ENCODE results near the gene SLC17A9. TPM values are rescaled to one million over a fixed set of nuclear protein-coding genes. Genes with fewer than 3 reads are reported as not detected.

Gene SLC17A9
- total RNA-seq, 1 donor from 2014 or later, result 125 TPM

DNA sequence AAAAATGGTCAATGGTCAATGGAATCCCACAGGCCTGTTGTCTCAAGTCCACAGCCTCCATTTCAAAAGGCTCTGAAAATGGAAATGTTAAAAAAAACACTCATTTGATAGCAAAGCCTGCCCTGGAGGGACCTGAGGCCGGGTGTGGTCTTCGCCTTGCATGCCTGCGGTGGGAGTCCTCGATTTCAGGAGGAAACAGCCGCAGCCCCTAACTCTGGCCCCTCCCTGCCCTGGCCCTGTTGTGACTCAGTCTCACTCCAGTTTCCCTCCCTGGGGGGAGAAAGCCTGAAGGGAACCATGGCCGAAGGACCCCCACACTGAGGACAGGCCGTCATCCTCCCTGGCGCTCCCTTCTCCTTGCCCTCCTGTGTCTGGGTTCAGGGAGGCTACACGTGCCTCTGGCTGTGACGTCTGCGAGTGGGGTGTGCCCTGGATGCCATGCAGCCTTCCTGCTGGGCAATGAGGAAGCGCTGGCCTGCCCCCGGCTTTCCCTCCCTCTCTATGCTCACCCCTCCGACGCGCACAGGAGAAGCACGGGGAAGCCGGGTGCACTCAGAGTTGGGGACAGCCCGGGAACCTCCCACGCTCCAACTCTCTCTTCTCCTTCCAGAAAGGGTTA is 45.0 kb downstream of the SLC17A9 start:
- DNase-seq (ENCODE audit: low spot score) (no peak), ATAC-seq (no peak)

DNA sequence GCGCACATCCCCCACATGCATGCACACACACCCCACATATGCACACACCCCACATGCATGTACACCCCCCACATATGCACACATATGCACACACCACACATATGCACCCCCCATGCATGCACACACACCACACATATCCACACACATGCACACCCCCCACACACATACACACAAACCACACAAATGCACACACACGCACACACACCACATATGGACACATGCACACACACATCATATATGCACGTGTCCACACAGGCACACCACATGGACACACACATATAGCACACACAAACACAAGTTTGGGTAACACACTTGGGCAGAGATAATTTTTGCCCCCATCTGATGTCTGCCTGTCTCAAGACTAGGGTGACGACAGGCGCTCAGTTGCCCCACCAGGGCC is 45.9 kb downstream of the SLC17A9 start:
- DNase-seq (ENCODE audit: low spot score) (no peak), ATAC-seq (no peak)

DNA sequence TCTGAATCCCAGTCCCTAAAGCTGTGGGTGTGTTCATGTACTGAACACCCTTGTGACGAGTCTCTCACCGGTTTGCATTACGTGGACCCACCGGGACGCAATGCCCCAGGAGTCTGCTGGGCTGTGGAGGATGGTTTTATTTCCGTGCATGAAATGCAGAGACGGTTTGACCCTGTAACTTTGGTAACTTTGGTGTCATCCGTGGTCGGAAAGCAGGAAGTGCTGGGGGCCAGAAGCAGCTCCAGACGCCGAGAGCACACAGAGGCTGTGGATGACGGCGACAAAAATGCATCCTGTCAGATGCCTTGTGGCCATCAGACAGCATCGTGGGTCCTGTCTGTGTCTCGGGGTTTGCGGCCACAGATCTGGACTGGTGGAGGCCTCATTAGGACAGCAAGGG is 47.1 kb downstream of the SLC17A9 start:
- ATAC-seq (no peak), DNase-seq (ENCODE audit: low spot score) (no peak)

DNA sequence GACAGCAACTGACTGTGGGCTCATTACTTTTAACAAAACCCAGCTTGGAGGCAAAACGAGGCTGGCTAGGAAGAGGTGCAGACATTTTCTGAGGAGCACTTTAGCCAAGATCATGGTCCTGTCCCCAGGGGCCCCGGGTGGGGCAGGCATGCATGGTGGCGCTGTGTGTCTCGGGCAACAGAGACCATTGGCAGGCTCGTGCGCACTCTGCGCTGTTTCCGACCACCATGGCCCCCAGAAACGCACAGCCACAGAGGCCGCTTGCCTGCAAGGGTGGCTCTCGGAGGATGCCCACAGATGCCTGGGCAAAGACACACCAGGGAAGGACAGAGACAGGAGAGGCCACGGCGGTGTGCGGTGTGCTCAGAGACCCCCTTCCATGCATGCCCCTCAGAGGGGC is 47.5 kb downstream of the SLC17A9 start:
- ATAC-seq (no peak), DNase-seq (ENCODE audit: low spot score) (no peak)

DNA sequence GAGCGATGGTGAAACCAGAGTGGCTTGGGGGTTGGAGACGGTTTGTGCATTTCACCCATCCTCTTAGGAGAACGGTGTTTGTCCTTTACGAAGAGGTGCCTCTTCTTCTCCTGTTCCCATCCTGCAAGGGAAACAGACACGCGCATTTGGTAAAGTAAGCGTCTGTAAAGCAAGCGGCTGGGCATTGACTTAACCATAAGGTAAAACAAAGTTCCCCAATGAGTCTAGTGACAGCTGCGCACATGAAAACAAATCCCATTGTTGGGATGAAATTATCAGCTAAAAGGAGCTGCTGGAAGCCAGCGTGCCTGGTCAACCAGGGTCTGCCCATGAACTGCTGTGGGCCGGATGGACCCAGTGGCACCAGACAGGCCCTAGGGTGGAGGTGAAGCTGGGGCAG is 48.4 kb downstream of the SLC17A9 start:
- no peak for ATAC-seq

DNA sequence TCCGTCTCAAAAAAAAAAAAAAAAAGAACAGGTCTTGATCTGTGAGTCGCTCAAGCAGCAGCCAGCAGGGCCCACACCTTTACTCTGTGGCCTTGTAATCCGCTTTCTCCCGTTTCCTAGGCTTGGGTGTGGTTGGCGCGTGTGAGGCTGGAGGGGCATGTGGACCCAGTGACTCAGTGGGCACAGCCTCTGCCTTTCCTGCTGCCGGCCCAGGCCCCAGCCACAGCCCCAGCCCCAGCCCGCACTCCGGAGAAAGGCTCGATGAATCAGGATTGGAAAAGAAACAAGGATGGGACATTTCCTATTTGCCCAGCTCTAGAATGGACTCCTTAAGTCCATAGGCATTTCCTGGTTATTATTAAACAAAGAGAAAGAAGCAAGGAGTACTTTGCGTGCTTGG is 50.0 kb downstream of the SLC17A9 start:
- DNase-seq (ENCODE audit: low spot score) (no peak), ATAC-seq (no peak)

More for the DNA sequence above, 48.4 kb downstream of the SLC17A9 start:
- no peak for DNase-seq (ENCODE audit: low spot score)

DNA sequence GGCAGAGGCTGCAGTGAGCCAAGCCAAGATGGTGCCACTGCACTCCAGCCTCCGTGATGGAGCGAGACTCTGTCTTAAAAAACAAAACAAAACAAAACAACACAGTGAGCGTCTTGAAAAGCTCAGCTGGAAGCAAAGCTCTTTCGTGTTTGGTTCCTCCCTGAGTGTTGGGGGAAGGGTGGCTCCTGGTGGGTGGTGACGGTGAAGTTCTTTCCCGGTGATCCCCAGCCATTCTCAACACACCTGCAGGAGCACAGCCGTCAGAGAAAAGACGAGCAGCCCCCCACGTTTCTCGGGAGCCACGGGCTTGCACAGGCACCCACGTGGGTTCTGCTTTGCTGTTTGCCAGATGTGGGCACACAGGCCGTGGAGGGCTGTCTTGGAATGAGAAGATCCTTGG is 51.0 kb downstream of the SLC17A9 start:
- ATAC-seq (no peak), DNase-seq (ENCODE audit: low spot score) (no peak)

DNA sequence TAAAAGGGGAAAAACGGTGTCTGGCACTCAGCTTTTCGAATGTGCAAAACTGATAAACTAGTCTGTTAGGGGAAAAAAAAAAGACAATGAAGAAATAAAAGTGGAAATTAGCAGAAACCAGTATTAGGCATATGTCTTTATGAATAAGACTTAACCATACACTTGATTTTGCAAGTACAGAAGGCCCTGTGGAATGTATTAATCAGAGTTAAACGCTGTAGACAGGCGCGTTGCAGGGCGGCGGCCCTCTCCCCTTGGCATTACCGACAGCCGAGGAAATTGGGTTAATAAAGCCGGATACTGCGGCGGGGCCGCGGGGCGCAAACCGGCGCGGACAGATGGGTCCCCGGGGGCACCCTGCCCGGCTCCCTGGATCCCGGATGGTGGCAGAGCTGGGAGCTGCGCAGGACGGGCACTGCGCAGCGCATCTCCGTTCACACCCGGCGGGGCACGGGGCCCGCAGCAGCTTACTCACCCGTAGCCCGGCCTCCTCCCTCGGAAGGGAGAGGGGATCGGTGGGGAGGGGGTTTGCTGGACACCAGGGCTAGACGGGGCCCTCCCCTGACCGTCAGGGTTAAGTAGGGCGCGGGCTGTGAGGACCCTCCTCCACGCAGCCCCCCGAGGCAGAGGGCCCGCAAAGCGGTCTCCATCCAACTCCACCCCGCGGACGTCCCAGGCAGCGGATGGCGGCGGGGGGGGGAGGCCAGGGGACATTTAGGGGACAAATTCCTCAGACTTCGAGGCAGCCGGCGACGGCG is 52.3 kb downstream of the SLC17A9 start:
- no peak for DNase-seq (ENCODE audit: low spot score)
- ATAC-seq, result no peak

DNA sequence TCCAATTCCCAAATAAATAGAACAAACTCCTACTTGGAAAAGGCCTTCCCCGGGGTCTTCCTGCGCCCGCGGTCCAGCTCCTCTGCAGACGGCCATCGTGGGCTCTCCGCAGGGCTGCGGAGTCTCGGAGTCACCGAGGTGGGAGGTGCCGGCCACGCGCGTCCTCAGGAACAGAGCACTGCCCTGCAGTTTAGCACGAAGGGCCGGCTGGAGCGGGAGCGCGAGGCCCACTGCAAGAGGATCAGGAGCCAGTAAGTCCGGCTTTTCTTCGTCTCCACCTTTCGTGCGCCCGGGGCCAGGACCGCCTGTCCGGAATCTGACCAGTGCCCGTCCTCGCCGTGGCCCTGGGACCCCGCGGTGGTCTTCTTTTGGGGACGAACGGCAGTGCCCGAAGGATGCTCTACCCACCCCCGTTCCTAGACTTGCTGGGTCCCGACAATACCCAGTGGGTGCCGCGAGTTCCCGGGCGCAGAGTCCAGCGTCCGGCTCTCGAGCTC is 52.9 kb downstream of the SLC17A9 start:
- DNase-seq (ENCODE audit: low spot score), result no peak
- ATAC-seq, result no peak

DNA sequence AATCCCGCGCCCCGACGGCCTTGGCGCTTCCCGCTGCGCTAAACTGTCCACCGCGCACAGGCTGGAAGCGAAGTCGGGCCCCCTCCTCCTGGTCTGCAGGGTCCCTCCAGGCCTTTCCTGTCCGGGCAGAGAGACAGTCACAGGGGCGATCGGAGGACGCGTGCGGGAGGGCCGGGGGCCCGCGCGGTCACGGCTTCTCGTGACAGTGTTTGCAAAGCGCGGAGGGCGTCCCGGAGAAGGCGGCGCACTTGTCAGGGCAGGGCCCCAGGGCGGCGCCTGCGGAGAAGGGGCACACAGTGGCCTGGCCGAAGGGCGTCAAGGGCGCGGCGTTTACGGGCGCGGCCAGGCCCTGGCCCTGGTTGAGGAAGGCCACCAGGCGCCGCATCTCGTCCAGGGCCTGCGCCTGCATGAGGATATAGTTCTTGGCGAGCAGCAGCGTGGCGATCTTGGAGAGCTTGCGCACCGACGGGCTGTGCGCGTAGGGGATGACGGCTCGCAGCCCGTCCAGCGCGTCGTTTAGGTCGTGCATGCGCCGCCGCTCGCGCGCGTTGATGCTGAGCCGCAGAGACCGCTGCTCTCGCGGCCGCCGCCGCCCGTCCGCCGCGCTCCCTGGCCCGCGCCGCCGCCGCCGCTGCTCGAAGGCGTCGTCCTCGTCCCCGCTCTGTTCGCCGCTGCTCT is 53.5 kb downstream of the SLC17A9 start:
- ATAC-seq (no peak), DNase-seq (ENCODE audit: low spot score) (no peak)

DNA sequence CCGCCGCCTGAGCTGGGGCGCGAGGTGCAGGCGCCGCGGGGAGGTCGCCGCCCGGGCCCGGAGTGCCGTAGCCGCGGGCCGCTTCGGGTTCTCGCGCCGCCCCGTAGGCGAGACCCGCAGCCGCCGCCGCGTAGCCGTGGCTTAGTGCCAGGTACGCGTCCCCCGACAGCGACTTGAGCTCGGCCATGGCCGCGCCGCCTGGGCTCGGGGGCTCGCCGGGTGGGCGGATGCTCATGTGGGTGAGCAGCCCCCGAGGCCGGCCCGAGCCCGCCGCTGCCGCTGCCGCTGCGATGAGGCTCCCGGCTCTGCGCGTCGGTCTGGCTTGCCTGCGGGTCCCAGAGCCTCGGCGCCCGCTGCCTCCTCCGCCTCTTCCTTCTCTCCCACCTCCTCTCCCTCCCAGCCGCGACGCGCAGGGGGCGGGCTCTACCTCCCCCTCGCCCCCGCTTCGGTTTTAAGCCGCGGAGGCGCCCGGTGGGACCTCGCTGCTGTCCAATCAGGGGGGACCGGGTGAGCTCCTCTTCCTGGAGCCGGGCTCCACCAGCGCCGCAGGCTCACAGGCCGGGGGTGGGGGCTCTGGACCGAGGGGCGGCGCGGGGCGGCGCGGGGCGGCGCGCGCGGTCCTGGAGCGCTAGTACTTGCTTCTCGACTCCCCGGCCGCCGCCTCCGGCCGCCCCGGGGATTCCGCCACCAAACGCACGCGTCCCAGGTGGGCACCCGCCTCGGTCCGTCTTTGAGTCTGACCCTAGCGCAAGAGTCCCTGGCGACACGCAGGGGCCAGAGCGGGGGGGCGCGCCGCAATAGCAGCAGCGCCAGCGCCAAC is 54.2 kb downstream of the SLC17A9 start, which contains the start of gene BHLHE23:
Gene BHLHE23, minus strand, starts transcription at position 425 of the 820 bp plus-strand sequence. Its CDS starts 190 bp downstream, at position 235.
- DNase-seq (ENCODE audit: low spot score) (no peak), ATAC-seq (no peak)

DNA sequence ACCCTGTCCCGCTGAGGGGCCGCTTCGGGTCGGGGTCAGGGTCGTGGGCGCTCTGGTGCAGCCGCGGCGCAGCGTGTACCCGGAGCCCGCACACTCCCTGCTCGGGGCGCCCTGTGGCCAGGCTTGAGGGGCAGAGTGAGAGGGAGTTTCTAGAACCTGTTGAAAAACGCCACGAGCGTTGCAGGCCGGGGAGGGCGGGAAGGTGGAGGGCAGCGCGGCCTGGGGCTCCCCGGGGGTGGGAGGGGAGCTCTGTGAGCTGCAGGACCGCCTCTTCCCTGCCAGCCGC is 54.8 kb downstream of the SLC17A9 start:
- ATAC-seq, result no peak

DNA sequence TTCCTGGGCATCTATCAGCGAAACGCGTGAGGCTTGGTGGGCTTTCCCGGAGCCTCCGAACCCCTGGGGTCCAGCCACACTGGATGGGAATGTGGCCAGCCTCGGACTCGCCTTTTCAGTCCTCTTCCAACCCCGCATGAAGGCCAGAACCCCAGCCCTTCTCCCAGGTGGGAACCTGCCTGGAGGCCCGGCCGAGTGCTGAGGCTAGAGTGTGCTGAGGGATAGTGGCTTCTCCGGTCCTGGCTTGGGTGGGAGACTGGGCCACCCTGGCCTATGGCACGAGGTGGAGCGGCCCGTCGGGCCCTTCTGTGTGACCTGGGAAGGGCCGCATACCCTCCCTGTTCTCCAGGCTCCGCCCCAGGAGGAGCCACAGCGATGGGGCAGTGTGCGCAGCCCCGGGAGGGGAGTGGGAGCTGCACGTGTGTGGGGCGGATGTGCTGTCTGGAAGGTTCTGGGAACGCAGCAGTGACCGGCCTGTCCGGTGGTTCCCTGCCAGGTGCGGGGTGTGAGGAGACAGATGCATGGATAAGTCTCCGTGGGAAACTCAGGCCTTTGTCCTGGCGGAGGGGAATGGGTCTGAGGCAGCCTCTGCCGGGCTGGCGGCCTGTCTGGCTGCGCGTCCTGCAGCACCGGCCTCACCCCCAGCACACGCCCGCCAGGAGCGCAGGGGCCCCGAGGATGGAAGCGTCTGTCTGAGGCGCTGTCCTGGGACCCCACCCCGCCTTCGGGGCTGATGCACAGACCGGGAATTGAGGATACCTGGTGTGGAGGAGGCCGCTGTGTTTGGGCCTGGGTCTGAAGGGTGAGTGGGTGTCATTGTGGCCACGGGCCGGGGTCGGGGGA is 55.4 kb downstream of the SLC17A9 start:
- ATAC-seq (no peak), DNase-seq (ENCODE audit: low spot score) (no peak)

More for the DNA sequence above, 54.8 kb downstream of the SLC17A9 start:
- no peak for DNase-seq (ENCODE audit: low spot score)

DNA sequence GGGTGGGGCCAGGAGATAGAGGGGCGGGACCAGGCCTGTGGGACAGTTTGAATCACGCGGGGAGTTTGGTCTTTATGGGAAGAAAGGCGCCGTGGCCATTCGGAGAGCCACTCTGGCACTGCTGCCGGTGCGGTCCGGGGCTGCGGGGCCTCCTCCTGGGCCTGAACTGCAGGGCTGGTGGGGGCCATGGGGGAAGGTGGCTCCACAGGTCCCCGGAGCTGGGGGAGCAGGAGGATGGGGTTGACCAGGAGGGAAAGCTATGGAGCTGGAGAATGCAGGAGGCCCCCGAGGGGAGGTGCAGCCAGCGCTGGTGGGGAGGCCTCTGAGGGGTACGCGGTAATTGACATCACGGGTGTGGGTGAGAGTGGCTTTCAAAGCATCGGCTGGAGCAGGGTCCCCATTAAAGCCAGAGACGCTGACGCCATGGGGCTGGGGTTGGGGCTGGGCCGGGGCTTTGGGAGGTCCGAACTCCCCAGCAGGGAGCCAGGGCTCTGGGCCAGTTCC is 56.1 kb downstream of the SLC17A9 start:
- DNase-seq (ENCODE audit: low spot score) (no peak), ATAC-seq (peak; percentile 4)

DNA sequence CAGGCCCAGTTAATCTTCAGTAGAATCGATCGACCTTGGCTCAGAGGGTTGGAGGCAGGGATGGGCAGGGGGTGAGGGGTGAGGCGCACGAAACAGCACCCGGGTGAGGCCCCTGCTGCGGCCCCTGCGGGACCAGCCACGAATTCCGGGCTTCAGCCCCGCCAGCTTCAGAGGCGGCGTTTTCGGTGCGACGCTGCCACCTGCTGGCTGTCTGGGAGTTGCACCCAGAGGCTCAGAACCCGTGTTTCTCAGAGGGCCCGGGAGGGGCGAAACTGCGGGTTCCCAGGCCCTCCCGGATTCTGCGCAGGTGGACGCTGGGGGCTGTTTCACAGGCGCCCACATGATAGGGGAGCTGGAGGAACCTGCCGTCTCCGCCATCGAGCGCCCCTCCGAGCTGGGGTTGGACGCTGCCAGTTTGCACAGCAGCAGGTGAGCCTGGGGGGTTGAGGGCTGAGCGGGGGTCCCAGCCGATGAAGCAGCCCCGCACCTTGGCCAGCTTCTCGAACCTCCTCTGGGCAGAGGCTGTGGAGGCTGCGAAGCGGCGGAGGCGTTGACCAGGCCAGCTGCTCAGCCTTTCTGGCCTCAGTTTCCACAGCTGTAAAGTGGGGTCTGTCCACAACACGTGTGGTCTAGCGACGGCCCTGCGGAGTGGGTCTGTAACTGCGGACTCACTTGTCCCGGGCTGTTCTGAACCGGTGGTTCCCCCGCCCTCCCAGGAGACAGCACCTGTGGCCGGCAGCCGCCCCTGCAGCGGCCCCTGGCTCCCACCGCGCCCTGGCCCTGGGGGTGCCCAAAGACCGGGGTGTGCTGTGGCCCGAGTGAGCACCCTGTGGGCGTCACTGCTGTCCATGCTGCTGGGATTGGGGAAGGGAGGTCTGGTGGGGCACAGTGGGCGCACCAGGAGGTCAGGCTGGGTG is 56.8 kb downstream of the SLC17A9 start:
- ATAC-seq (peak; percentile 93), DNase-seq (ENCODE audit: low spot score) (peak; percentile 76)

DNA sequence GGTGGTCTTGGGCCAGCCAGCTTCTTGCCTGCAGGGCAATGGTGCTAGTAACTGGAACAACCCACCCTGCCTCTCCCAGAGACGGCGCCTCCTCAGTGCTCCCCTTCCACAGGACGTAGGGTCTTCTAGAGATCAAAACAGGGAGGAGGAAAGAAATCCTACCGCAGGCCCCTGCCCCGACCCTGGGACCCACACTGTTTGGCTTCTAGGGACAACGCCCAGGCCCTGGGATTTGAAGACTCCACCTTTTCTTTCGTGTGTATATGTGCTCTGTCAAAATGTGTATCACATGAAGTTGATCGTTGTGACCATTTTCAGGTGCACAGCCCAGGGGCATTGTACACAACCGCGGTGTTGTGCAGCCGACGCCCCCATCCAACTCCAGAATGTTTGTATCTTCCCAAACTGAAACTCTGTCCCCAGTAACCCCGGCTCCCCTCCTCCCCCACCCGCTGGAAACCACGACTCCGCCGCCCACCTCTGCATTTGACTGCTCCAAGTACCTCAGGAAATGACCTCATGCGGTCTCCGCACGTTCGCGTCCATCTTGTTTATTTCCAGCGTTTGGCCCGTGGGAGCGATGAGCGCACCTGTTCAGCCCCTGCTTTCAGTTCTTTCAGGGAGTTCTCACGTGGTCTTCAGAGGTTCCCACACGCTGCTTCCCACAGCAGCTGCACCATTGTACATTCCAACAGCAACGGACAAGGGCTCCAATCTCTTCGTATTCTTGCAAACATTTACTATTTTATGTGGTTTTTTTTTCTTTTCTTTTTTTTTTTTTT is 57.7 kb downstream of the SLC17A9 start:
- no peak for DNase-seq (ENCODE audit: low spot score)
- ATAC-seq, result no peak

DNA sequence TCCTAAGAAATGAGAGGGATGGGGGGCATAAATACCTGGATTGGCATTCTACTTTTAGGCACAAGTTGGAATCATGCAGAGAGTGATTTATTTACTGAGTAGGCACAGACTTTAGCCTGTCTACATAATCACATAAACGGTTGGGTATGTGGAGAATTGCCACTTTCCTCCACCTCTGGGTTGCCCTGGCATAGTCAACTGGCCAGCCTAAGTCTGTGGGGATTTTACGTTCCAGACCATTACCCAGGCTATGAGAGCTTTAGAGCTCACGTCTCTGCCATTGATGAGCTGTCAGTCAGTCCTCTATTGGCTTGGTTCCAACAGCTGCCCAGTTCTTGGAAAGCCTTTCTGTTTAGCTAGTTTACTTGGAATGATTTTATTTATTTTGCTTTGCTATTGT is 59.3 kb downstream of the SLC17A9 start:
- no peak for DNase-seq (ENCODE audit: low spot score)
- no peak for ATAC-seq

DNA sequence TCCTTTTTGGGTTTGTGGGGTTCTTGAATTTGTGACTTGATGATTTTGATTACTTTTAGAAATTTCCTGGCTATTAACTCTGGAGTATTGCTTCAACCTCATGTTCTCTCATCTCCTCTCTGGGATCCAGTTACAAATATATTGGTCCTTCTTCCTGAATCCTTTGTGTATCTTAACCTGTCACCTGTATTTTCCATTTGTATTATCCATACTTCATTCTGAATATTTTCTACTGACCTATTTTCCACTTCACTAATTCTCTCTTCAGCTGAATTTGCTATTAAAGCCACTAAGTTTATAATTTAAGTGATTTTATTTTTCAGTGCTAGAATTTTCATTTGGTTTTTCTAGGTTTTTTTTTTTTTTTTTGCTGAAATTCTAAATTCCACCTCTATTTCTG is 60.7 kb downstream of the SLC17A9 start:
- ATAC-seq, result no peak
- no peak for DNase-seq (ENCODE audit: low spot score)

Measured in left lobe of liver (tissue), 2 donors.